Activated T-cell treated with anti-CD3 and anti-CD28 coated beads for 1 hour (primary cell): ENCODE data around the gene FSTL4.

Experiments used
- DNase-seq: peaks from one replicate; pipeline ENCODE4 v3.0.0-alpha.2; 2020; ENCODE audit warnings: low read depth

The FSTL4 gene

DNA sequence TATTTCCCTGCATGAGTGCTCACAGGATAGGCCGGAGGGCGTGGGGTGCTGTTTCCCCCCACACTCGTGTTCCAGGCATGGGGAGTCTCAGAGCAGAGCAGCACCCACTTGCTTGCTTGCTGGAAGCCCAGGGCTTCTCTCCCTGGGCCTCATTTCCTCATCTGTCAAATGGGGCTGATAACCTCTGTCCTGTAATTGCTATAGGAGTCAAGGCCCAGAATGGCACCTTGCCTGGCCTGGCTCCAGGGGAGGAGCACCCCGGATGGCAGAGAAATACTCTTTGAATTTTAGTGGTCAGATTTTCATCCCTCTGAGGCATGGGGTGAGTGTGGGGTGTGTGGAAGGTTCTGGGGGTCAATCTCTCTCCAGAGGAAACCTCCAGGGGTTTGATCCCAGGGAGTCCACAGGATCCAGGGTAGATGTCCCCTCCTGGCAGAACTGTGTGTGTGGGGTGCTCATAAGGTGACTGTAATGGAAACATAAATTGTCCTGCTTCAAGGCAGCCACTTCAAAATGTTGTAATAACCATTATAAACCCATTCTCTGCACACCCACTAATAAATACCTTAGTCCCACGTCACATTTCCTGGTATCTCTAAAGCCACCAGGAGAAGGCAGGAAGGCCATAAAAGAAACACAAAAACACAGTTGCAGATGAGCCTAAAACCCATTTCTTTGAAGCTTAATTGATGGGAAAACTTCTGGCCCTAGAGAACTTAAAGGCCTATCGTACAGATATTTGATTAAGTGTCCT is 272.2 kb downstream of the FSTL4 start:
- no peak for DNase-seq

DNA sequence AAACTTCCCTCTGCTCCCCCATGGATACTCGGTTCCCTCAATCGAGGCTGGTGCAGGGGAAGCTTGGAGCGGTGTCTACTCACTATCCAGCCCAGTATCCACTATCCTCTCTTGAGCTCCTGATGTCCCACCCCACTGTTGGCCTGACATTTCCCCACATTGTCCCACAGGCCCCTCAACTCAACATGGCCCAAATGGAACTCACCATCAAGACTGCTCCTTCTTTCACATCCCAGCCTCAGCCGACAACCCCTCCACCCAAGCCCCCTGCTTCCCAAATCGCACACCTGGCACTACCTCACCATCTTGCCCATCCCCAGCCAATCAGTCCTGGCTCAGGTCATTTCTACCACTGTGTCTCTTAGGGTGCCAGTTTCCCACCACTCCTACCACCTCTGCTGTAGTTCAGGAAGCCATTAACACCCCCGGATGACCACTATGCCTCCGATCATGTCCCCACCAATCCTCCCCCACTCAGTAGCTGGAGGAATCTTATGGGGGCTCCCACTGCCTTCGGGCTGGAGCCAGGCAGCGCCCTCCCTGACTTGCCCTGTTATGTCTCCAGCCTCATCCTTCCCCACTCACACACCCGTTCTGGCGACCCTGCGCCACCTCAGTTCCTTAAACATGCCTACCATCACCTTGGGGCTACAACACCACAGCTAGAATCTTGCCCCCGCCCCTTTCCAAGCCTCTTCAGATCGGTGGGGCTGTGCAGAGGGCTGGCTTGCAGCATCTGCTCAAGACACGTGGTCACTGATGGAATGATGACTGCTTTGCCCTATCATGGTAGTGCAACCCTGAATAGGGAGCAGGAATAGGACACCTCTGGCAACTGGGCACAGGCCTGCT is 273.6 kb downstream of the FSTL4 start:
- no peak for DNase-seq

DNA sequence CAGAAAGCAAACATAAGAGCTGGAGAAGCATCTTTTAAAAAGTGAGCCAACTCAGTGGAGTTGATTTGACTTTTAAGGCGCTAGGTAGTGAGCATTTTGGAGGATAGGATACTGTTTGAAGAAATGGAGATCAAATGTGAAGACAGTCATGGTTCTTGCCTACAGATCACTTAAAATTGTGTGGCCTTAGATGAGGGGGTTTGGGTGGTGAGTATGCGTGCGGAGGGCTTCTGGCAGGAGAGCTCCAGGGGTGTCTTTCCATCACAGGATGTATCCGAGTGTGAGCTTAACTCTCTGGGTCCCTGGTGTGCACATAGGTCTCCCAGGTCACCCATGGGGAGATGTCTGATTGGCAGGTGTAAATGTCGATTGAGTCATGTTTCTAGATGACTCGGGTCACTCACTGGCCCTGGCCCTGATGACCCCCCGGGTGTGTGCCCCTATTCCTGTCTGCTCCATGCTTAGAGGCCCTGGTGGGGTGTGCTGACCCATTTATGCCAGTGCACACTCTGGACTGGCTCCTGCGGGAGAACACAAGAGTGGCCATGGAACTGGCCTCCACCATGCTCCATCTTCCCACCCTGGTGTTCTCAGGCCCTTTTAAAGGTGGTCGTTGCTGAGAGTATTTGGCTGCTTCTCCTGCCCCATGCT is 274.4 kb downstream of the FSTL4 start:
- DNase-seq, result no peak

DNA sequence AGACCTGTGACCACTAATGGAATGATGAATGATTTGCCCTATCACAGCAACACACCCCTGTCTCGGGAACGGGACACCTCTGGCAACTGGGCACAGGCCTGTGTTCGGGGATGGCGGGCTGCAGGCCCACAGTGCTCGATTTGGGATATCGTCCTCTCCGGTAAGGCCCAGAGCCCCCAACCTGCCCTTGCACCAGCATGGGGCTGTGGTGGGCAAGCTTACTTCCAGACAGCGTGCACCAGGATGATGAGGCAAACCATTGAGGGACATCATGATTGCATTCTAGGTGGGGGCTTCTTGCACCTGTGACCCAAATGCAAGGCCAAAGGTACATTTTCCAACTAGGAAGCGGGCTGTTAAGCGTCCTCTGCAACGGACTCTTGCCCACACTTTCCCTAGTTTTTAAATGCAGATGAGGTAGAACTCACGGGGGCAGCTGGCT is 275.4 kb downstream of the FSTL4 start:
- DNase-seq, result no peak

DNA sequence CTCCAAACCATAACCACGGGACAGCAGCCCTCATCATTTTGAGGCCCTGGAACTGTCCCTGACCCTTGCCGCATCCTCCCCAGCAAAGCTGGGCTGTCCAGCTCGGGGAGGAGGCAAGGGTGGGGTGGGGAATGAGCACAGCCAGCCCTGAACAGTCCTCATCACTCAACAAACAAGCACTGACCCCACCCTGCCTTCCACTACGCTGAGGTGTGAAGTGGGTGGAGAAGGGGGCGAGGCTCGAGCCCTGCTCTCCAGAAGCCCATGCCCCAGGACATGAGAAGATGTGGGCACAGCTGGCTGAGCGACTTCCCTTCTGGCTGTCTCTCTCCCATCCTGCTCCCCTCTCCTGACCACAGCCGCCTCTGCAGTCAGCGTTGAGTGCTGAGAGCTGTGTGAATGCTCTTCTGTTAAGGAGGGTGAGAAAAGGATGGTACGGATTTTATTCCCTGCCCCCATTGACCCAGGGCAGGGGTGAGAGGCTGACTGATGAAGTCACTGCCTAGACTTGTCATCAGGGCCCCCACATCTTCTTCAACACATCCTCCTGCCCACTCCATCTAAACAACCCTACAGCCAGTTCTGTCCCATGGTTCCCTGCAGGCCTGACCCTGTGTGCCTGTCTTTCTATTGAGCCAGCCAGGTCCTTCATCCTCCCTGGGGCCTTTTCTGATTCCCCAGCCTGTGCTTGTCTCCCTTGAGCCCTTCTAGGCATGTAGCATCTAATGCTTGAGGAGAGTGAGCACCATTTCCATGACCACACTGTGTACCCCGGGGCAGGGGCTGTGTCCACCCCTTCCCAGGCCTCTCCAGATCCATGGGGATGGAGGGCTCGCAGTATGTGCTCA is 276.0 kb downstream of the FSTL4 start:
- DNase-seq, result no peak

DNA sequence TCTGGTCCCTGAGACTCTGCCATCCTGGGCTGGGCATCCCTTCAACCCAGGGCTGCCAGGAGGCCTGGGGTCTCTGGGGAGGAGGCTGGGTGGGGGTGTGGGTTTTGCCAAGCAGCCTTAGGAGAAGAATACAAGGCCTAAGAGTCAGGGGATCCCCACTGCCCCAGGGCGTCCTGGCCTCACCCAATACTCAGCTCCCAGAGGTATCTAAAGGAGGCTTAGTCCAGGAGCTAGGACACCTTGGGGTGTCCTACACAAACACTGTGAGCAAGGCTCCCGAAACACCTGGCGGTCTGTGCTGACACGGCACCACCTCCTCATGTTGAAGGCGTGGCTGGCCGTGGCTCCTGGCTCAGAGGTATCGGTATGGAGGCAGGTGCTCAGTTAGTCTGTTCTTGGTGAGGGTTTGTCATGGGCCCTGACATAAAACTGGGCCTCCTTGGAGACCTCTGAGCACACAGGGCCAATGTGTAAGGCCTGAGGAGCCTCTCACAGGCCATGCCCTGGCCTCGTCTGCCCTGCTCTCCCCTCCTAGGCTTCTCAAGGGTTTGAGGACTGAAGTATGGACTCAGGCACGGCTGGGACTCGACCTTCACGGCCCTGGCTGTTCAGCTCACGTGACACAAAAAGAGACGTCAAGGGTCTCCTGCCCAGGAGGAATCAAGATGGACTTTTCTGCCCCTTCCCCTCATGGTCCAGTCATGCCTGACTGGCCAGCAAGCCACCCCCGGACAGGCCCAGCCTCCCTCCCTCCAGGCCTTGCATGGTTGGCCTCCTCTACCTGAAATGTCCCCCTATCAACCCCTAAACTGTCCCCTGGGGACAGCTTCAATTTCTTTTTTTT is 277.3 kb downstream of the FSTL4 start:
- no peak for DNase-seq

DNA sequence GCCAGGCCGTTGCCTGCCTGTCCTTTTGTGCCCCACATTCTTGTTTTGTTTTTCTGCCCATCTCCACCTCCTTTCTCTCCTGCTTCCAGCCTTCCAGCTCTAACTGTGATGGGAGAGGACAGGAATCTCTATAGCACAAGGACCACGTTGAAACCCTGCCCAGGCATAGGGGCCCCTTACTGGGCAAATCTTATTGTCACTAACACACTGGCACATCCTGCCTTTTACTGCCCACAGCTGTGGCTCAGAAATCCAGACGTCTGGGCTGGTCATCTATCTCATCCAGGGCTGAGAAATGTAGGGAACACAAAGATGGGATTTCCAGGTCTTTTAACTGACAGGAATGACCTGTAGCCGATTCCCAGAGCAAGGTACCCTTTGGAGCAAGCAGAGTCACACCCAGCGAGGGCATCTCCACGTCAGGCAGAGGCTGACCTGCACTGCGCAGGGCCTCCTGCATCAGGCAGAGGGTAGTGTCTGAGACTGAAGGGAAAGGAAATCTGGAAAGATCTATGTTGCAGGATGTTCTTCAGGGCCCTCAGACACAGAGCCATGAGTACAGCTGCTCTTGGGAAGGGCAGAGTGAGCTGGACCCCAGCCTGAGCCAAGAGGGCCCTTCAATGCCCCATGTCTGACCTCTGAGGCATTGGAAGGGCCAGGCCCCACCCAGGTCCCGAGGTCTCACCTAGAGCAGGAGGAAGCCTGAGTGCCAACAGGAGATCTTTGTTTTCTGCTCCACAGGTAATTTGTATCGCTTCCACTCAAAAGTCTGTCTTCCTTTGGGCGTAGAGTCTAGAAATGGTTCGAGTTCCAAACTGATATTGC is 278.8 kb downstream of the FSTL4 start:
- DNase-seq, result no peak

DNA sequence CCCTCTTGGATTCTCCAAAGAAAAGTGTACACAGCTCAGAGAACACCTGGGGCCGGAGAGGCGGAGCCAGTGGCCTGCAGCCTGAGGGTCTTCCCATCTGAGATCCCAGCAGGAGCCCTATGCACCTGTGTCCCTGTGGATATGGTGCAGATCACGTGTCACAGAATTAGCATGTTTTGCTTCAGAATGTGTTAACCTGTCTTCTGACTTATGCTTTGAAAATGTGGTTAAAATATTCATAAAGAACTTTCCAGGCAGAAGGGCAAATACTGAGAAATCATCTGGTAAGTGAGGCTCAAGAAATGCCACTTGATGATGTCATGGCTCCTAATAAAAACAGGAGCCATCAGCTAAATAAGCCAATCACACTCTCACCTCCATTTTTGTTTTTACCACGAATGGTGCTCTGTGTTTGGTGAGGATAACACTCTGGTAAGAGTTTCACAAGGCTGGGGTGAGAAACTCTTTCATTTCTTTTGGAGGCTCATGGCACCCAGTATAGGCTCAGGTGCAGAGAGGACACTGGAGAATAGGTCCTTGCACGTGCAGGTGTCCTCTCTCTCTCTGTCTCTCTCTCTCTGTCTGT is 279.8 kb downstream of the FSTL4 start:
- DNase-seq, result no peak

DNA sequence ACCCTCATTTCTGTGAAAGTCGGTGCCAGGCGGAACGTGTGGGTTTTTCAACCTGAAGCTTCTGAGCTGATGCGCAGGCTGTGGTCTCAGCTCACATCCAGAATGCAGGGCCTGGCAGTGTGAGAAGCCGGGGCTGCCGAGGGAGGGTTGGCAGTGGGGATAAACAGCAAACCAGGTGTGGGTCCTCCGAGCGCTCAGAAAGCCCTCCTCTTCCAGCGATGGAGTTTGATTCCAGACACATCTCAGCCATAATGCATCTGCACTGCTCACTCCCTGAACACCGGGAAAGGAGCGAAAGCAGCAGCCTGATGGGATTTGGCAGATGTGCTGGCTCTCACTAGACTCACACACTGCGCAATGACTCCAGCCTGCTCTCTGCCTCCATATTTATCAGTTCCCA is 280.4 kb downstream of the FSTL4 start:
- DNase-seq, result no peak

DNA sequence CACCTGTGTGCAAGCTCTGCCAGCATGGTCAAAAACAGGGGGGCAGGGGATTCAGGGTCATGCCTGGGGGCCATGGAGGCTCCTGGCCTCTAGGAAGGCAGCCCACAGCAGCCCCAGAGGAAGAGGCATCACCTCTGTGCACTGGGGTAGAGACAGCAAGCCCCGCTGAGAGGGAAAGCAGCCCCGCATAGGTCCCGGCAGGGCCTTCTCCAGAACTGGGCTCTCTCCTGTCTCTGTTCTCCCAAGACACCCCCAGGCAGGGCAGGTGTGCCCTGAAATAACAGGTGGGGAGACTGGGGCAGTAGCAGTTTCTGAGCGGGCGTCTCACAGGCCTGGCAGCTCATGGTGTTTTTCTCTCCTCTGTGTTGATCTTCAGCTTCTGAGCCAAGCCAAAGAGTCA is 281.4 kb downstream of the FSTL4 start:
- no peak for DNase-seq

DNA sequence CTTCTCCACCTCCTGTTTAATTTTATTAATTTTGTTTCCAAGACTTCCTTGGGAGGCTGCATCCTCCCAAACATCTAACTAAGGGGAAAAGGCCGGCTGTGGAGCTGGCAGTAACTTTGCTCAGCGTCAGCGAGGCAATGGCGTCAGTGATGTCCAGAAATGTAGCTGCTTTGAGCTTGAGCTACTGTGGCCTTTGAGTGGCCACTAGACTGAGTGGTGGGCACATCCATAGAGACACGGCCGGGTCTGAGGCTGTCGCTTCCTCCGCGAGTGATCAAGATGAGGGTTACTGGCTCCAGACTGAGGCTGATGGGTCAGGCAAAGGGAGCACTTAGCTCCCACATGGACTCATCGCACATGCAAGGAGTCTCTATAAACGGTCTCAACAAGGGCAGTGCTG is 283.5 kb downstream of the FSTL4 start:
- no peak for DNase-seq

DNA sequence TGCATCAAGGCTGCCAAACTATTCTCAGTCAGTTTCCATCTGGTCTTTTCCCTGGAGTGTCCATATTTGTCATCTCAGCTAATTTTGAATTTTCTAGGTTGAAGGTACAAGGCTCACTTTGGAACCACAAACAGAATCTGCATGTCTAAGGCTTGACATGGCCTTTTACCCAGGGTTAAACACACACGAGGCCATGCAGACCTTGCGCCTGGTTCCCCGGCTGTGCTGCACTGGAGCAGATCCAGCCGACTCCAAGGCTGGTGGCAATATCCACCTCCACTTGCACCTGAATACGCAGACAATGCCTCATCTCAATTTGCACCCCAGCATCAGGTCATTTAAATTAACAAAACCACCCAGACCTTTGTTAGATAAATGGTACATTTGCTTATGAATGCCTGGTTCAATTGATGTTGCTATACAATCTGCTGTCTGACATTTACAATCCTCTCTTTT is 284.4 kb downstream of the FSTL4 start:
- DNase-seq, result no peak

DNA sequence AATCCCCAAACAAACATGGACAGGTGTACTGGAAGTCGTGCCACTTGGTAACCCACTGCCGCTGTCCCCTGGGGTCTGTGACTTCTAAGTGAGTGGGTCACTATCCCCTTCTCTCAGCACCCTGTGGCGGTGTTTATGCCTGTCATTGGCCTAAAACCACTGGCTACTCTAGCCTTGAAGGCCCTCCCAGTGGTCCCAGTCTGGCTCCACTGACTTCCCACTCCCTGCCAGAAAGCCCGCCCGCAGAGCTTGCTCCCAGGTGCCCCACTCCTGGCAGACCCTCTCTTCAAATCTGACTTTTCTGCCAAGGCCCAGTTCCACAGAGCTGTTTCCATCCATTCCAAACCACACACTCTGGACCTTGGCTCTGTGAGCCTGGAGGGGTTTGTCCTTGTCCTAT is 286.0 kb downstream of the FSTL4 start:
- DNase-seq, result no peak

DNA sequence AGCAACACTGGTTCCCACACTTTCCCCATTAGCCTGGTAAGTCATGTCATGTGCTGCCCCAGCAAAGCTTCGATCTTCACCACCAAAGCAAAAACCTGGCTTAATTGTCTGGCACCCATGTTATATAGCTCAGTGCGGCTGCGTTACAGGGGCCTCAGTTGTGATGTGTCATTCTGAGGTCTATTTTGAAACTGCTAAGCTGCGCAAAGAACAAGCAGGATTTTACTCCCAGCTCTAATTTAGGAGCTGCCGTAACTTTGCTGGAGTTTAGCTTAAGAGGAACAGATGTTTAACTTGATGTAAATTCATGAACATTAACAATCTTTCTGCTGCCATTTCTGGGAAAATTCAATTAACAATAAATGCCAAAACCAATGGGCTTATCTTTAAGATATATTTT is 286.5 kb downstream of the FSTL4 start:
- no peak for DNase-seq

DNA sequence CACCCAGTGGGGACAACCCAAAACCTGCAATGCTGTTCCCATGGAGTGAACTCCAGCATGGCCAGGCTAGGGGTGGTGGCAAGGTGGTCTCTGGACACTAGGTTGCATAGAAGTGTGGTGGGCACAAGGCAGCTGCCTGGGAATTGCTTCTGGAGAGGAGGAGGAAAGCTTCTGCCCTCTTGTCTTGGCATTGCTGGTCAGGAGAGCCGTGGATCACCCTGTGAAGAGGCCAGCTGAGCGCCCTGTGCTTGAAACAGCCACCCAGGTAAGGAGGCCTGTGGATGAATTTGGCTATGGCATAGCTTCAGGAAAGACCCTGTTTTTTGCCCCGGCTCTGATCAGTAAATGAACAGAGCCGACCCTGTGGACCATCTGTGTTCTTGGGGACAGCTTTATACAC is 287.4 kb downstream of the FSTL4 start:
- DNase-seq, result no peak

DNA sequence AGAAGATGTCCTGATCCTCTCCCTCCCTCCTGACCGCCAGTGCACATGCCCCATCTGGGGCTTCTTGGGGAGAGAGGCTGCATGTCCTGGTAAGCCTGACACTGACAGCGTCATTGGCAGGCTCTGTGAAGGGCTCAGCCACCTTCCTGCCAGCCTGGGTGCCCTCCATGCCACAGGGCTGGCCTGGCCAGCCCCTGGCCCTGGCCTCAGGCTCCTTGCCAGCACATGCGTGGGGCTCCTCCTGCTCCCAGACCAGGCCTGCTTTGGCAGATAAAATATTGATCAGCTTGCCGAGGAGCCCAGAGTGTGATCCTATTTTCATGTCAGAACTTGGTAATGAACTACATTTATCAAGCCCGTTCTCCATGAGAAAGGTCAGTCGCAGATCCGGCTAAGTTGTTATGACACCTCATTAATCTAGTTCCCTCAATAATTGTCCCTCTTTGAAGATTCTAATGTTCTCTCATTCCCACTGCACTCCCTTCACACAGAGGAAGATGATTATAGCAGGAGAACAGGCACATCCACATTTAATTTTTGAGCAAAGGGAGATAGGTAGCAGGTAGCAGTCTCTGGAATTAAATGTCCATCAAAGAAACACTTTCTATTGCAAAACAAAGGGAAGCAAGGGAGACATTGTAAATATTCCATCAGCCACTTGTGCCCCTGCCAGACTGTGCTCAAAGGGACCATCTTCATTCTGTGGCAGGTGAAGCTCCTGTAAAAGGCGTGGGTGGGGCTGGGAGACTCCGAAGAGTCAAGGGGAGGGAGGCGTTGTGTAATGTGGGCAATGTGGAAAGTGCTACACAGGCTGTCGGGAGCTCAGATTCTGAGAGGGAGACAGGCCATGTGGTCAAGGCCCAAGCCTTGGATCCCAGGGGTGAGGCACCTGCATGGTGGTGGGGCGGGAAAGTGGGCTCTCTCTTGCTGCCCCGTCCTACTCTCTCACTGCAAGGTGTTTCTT is 288.6 kb downstream of the FSTL4 start:
- DNase-seq, result no peak

DNA sequence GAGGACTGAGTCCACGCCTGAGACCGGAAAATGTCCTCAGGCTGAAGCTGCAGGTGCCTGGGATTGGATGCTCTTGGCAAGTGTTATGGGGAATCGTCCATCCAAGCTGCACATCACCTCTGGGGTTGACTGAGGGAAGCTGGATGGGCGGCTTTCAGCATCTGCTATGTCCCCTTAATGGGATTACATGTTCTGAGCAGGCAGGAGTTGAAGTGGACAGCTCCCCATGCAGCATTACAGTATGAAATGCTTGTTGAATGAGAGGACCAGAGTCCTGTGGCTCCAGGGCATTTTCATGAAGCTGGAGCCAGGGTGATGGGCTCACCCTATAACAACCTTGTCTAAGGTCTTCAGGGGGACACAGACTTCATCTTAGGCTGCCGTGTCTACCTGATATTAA is 289.6 kb downstream of the FSTL4 start:
- no peak for DNase-seq

DNA sequence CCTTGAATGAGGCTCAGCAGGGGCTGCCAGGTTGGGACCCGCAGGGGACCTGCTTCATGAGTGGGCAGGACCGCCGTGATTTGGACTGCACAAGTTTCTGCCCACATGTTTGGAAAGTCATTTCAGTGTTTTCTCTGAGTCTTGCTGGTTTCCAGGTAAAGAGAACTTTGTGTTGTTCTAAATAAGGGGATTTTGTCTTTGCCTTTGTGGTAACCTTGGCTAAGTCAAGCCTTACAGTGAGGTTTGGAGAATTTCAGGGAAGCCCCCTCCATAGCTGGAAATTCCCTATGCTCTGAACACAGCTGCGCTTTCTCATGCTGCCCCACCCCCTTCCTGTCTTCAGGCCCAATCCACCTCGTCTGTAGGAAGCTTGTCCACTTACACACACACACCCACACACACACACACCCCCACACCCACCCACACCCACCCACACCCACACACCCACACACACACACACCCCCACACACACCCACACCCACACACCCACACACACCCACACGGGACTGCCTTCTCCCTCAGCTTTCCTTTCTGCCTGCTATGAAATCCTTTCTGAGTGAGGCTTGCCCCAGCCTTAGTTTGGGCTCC is 290.4 kb downstream of the FSTL4 start:
- DNase-seq, result no peak
